Smooth muscle cell (in vitro differentiated cells): ENCODE data around the gene ANKRD33B. TPM values are rescaled to one million over a fixed set of nuclear protein-coding genes. Genes with fewer than 3 reads are reported as not detected.

ENCODE experiments used
- DNase-seq: peaks from one replicate; lab custom pipeline; 2025; ENCODE audit not compliant: unreplicated experiment; lab: John Stamatoyannopoulos, UW
- H2AFZ ChIP-seq: fragments of 200-600 bp; sonication (generic); 2 replicates; pipeline ENCODE4 v1.6.0; 2016; ENCODE audit warnings: antibody characterized with exemption, low read depth, mild to moderate bottlenecking
- H3F3A ChIP-seq: fragments of 200-600 bp; sonication (generic); 2 replicates; pipeline ENCODE4 v1.6.0; 2017; ENCODE audit warnings: antibody characterized with exemption, low read depth
- H3K27ac ChIP-seq: fragments of 200-600 bp; sonication (generic); 2 replicates; pipeline ENCODE4 v1.5.1; 2016; ENCODE audit warnings: low read depth, mild to moderate bottlenecking
- H3K27me3 ChIP-seq: fragments of 200-600 bp; sonication (generic); 2 replicates; pipeline ENCODE4 v1.6.1; 2016; ENCODE audit warnings: low read depth, mild to moderate bottlenecking
- H3K36me3 ChIP-seq: fragments of 200-600 bp; sonication (generic); 2 replicates; pipeline ENCODE4 v1.5.1; 2016; ENCODE audit warnings: low read depth
- H3K4me1 ChIP-seq: fragments of 200-600 bp; sonication (generic); 2 replicates; pipeline ENCODE4 v1.5.1; 2016; ENCODE audit warnings: low read depth
- H3K4me2 ChIP-seq: fragments of 200-600 bp; sonication (generic); 2 replicates; pipeline ENCODE4 v1.6.0; 2016; ENCODE audit warnings: mild to moderate bottlenecking
- H3K4me3 ChIP-seq: fragments of 200-600 bp; sonication (generic); 2 replicates; pipeline ENCODE4 v1.5.1; 2016; ENCODE audit warnings: mild to moderate bottlenecking
- H3K79me2 ChIP-seq: fragments of 200-600 bp; sonication (generic); 2 replicates; pipeline ENCODE4 v1.6.0; 2016; ENCODE audit warnings: low read depth, mild to moderate bottlenecking
- H3K9ac ChIP-seq: fragments of 200-600 bp; sonication (generic); 2 replicates; pipeline ENCODE4 v1.6.0; 2016; ENCODE audit warnings: low read depth
- H3K9me3 ChIP-seq: fragments of 200-600 bp; sonication (generic); replicated peaks from 2 replicates; pipeline ENCODE4 v1.5.1; 2016; ENCODE audit warnings: low read depth
- H4K20me1 ChIP-seq: fragments of 200-600 bp; sonication (generic); 2 replicates; pipeline ENCODE4 v1.6.0; 2016; ENCODE audit warnings: low read depth
- CTCF ChIP-seq: fragments of 200-600 bp; sonication (generic); IDR thresholded peaks from 2 replicates; pipeline ENCODE4 v1.5.1; 2017; ENCODE audit warnings: borderline replicate concordance, mild to moderate bottlenecking, antibody characterized with exemption; ENCODE audit not compliant: insufficient read depth, poor library complexity, severe bottlenecking
- WGBS: methylation state at CpG from one replicate; pipeline ENCODE4 v1.1.7; 2016; ENCODE audit warnings: low lambda C conversion rate; 5-methylcytosine and 5-hydroxymethylcytosine counted together
- polyA plus RNA-seq: library from polyadenylated mRNA; unstranded; fragments of >200 nt; fragmentation: Nextera tagmentation; extraction: Ambion mirVana; gene quantifications from 2 replicates; pipeline ENCODE4 v1.2.1, GENCODE V29; 2016
- total RNA-seq: library from RNA; depleted of rRNA; stranded (reverse); fragments of >200 nt; gene quantifications from 2 replicates; pipeline ENCODE4 v1.2.3, GENCODE V29; 2014

Gene ANKRD33B
- total and polyA plus RNA-seq, 2 experiments from 2014 or later = 1.2 to 2.2 TPM

DNA sequence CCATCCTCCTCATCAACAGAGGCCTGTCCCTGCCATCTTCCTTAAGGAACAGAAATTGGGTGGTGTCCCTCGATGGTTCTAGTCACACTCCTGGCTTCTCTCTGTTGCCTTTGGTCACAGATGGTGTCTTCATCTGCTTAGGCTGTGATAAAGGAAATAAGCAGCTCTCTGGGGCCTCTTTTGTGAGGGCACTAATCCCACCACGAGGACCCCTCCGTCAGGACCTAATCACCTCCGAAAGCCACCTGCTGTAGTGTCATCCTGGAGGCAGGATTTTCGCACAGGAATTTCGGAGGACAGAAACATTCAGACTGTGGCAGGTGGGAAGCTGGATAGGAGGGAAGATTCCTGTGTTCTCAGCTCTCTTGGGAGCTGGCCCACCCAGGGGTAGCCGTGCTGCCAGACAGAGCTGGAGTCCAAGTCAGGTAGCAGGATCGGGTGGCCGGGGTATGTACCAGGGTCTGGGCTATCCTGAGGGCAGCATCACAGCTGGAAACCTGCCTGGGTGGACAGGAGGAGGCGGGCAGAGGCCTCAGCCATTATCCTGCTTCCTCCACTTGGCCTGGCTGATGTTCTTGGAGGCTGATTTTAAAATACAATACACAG, 59.5 kb downstream of the ANKRD33B start:
- H4K20me1 ChIP-seq = no peaks in the 10 kb centered on the region
- H3F3A ChIP-seq = no peaks in the 10 kb centered on the region
- H3K27ac ChIP-seq = no peak overlapping the region
- H3K4me2 ChIP-seq = no peak overlapping the region
- no peak overlapping the region for H3K4me3 ChIP-seq
- 91% methylated on average over 10 of the region's 10 CpGs for WGBS
- H3K4me1 ChIP-seq = no peaks in the 10 kb centered on the region
- no peaks in the 10 kb centered on the region for H3K27me3 ChIP-seq
- H3K36me3 ChIP-seq = peaks cover 6% of the 10 kb centered on the region
- no peak overlapping the region for H3K9ac ChIP-seq
- H2AFZ ChIP-seq = no peak overlapping the region
- no peak for DNase-seq
- TF ChIP-seq CTCF = no peak
- no peaks in the 10 kb centered on the region for H3K79me2 ChIP-seq
- peaks cover 5% of the 10 kb centered on the region for H3K9me3 ChIP-seq

DNA sequence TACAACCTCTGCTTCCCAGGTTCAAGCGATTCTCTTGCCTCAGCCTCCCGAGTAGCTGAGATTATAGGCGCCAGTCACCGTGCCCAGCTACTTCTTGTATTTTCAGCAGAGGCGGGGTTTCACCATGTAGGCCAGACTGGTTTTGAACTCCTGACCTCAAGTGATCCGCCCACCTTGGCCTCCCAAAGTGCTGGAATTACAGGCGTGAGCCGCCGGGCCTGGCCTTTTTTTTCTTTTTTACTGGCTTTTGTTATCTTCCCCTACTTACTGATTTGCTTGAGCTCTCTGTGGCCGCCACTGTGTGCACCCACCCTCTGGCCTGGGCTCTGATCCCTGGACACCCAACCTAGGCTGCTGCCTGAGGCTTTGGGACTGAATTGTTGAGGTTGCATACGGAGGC, 60.3 kb downstream of the ANKRD33B start:
- Histone ChIP-seq H3F3A (no peaks in the 10 kb centered on the region), H3K79me2 (no peaks in the 10 kb centered on the region), H3K4me3 (no peak overlapping the region), H3K9ac (no peak overlapping the region), H4K20me1 (no peaks in the 10 kb centered on the region), H3K4me1 (no peaks in the 10 kb centered on the region), H2AFZ (no peak overlapping the region), H3K27ac (no peak overlapping the region), H3K36me3 (peaks cover 6% of the 10 kb centered on the region), H3K27me3 (no peaks in the 10 kb centered on the region), H3K9me3 (peaks cover 5% of the 10 kb centered on the region), H3K4me2 (no peak overlapping the region)
- WGBS = 80% methylated on average over 11 of the region's 11 CpGs
- TF ChIP-seq CTCF = no peak
- DNase-seq = no peak

DNA sequence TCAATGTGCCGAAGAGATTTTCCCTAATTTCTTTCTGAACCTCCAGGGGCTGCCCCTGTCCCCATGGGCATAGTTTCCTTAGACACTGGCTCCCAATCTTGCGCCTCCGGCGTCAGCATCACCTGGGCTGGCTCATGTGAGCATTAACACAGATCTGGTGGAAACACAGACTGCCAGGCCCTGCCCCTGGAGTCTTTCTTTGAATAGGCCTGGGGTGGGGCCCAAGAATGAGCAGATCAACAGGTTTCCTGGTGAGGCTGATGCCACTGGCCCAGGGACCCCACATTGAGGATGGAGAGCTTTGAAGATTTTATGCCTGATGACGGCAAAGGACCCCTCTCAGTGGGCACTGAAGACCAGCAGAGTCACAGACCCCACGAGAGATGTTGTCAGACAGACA, 60.8 kb downstream of the ANKRD33B start:
- Histone ChIP-seq H3K79me2 (no peaks in the 10 kb centered on the region), H3K9me3 (peaks cover 5% of the 10 kb centered on the region), H3K36me3 (peaks cover 6% of the 10 kb centered on the region), H3K27me3 (no peaks in the 10 kb centered on the region), H3F3A (no peaks in the 10 kb centered on the region), H4K20me1 (no peaks in the 10 kb centered on the region), H3K4me2 (no peak overlapping the region), H3K4me1 (no peaks in the 10 kb centered on the region), H2AFZ (no peak overlapping the region), H3K27ac (no peak overlapping the region), H3K4me3 (no peak overlapping the region), H3K9ac (no peak overlapping the region)
- DNase-seq = no peak
- TF ChIP-seq CTCF = no peak
- 99% methylated on average over 6 of the region's 6 CpGs for WGBS
